OCI-LY1 (cell line): ENCODE results near the gene STK32B.

Experiments used
- H2AFZ ChIP-seq: fragments of 200-600 bp; sonication (generic), shearing (Covaris generic); 2 replicates; pipeline ENCODE4 v1.6.0; 2014; ENCODE audit warnings: antibody characterized with exemption, mild to moderate bottlenecking, low read length
- H3F3A ChIP-seq: fragments of 200-600 bp; sonication (generic), shearing (Covaris generic); 2 replicates; pipeline ENCODE4 v1.6.0; 2014; ENCODE audit warnings: mild to moderate bottlenecking, antibody characterized with exemption, low read length, moderate library complexity; ENCODE audit not compliant: insufficient read depth
- H3K27ac ChIP-seq: fragments of 200-600 bp; sonication (generic); 2 replicates; pipeline ENCODE4 v1.5.1; 2014; ENCODE audit warnings: low read length, mixed run types, mild to moderate bottlenecking, low read depth; ENCODE audit not compliant: poor library complexity, severe bottlenecking
- H3K27me3 ChIP-seq: fragments of 200-600 bp; sonication (generic); 2 replicates; pipeline ENCODE4 v1.6.0; 2014; ENCODE audit warnings: antibody characterized with exemption, mild to moderate bottlenecking, low read length, moderate library complexity; ENCODE audit not compliant: insufficient read depth
- H3K36me3 ChIP-seq: fragments of 200-600 bp; sonication (generic); 2 replicates; pipeline ENCODE4 v1.6.1; 2014; ENCODE audit warnings: mild to moderate bottlenecking, antibody characterized with exemption, low read length, moderate library complexity, mixed read lengths; ENCODE audit not compliant: insufficient read depth
- H3K4me1 ChIP-seq: fragments of 200-600 bp; sonication (generic); 2 replicates; pipeline ENCODE4 v1.5.1; 2014; ENCODE audit warnings: mild to moderate bottlenecking, low read length, moderate library complexity; ENCODE audit not compliant: insufficient read depth, severe bottlenecking
- H3K4me2 ChIP-seq: fragments of 200-600 bp; sonication (generic), shearing (Covaris generic); 2 replicates; pipeline ENCODE4 v1.6.1; 2014; ENCODE audit warnings: low read length
- H3K4me3 ChIP-seq: fragments of 200-600 bp; sonication (generic); 2 replicates; pipeline ENCODE4 v1.5.1; 2014; ENCODE audit warnings: low read length, low read depth, mild to moderate bottlenecking, mixed read lengths; ENCODE audit not compliant: poor library complexity, severe bottlenecking
- H3K79me2 ChIP-seq: fragments of 200-600 bp; shearing (Covaris generic); 2 replicates; pipeline ENCODE4 v1.6.1; 2016; ENCODE audit warnings: mixed run types, low read length, mixed read lengths; ENCODE audit not compliant: insufficient read depth
- H3K9ac ChIP-seq: fragments of 200-600 bp; sonication (generic), shearing (Covaris generic); 2 replicates; pipeline ENCODE4 v1.6.1; 2014; ENCODE audit warnings: mild to moderate bottlenecking, low read length, mixed read lengths
- H3K9me2 ChIP-seq: fragments of 200-600 bp; sonication (generic), shearing (Covaris generic); 2 replicates; pipeline ENCODE4 v1.6.1; 2014; ENCODE audit warnings: low read depth, mild to moderate bottlenecking, low read length, mixed read lengths
- H3K9me3 ChIP-seq: fragments of 200-600 bp; shearing (Covaris generic); 2 replicates; pipeline ENCODE4 v1.6.1; 2014; ENCODE audit warnings: low read length, mixed read lengths
- H4K20me1 ChIP-seq: fragments of 200-600 bp; sonication (generic), shearing (Covaris generic); 2 replicates; pipeline ENCODE4 v1.6.0; 2016; ENCODE audit warnings: mild to moderate bottlenecking, low read length; ENCODE audit not compliant: insufficient read depth
- EZH2 ChIP-seq: fragments of 200-600 bp; sonication (generic), shearing (Covaris generic); IDR thresholded peaks from 2 replicates; pipeline ENCODE4 v1.8.0; 2017; ENCODE audit warnings: borderline replicate concordance, mixed run types, mild to moderate bottlenecking, antibody characterized with exemption, low read length, moderate library complexity, mixed read lengths
- TF ChIP-seq, protein P1 (sequence below): fragments of 200-600 bp; sonication (generic), shearing (Covaris generic); IDR thresholded peaks from 2 replicates; pipeline ENCODE4 v1.5.1; 2017; ENCODE audit warnings: mild to moderate bottlenecking, antibody characterized with exemption, low read length, moderate library complexity, mixed read lengths

The STK32B gene

DNA sequence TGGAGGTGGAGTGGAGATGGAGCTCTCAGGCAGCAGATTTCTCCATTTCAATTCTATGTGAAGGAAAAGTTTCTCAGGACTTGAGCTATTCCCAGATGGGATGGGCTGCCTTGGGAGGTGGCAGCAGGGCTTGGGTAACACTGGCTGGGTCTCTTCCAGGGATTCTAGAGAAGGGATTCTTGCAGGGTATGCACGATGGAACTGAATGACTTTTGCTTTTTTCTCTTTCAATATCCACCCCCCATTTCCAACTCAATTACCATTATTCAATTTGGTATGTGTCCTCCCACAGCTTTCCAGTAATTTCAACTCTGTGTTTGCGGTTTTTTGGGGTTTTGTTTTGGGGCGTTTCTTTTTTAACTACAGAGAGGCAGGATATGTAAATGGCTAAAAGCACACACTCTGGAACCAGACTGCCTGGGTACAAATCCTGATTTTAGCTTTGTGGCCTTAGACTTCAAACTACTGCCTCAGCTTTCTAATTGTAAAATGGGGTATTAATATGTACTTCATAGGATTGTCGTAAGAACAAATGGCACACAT lies 428.3 kb downstream of the STK32B start:
- H3K9me2 ChIP-seq, result no peaks in the 10 kb centered on the region
- H3K4me1 ChIP-seq, result no peaks in the 10 kb centered on the region
- H3K27me3 ChIP-seq, result no peaks in the 10 kb centered on the region
- no peaks in the 10 kb centered on the region for H3K9me3 ChIP-seq
- no peak overlapping the region for H3K4me3 ChIP-seq
- no peaks in the 10 kb centered on the region for H3K36me3 ChIP-seq
- H2AFZ ChIP-seq, result no peak overlapping the region
- no peak for TF ChIP-seq EZH2
- TF ChIP-seq, protein P1, sequence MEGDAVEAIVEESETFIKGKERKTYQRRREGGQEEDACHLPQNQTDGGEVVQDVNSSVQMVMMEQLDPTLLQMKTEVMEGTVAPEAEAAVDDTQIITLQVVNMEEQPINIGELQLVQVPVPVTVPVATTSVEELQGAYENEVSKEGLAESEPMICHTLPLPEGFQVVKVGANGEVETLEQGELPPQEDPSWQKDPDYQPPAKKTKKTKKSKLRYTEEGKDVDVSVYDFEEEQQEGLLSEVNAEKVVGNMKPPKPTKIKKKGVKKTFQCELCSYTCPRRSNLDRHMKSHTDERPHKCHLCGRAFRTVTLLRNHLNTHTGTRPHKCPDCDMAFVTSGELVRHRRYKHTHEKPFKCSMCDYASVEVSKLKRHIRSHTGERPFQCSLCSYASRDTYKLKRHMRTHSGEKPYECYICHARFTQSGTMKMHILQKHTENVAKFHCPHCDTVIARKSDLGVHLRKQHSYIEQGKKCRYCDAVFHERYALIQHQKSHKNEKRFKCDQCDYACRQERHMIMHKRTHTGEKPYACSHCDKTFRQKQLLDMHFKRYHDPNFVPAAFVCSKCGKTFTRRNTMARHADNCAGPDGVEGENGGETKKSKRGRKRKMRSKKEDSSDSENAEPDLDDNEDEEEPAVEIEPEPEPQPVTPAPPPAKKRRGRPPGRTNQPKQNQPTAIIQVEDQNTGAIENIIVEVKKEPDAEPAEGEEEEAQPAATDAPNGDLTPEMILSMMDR, result no peak
- no peak overlapping the region for H3K9ac ChIP-seq
- H3F3A ChIP-seq, result no peaks in the 10 kb centered on the region
- H3K4me2 ChIP-seq, result no peak overlapping the region
- H4K20me1 ChIP-seq, result no peaks in the 10 kb centered on the region
- H3K27ac ChIP-seq, result no peak overlapping the region
- H3K79me2 ChIP-seq, result no peaks in the 10 kb centered on the region

DNA sequence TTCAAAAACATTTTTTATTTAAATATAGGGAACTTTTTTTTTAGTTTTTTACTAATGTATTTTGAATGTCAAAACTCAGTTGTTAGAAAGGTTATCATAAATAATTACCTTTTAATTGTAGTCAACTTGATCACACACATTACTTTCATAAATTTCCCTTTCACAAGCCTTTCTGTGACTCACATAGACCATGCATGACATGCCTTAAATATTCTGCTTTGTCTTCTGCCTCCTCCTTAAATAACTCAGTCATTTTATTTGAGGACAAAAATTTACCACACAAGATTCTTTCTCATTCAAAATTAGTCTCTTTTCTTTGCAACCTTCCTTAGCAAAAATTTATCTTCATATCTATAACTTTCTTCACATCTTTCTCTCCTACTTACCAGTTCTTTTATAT lies 437.1 kb downstream of the STK32B start:
- no peaks in the 10 kb centered on the region for H3K9me2 ChIP-seq
- no peaks in the 10 kb centered on the region for H3K36me3 ChIP-seq
- H3K27me3 ChIP-seq, result no peaks in the 10 kb centered on the region
- H3K79me2 ChIP-seq, result no peaks in the 10 kb centered on the region
- no peaks in the 10 kb centered on the region for H3K4me1 ChIP-seq
- H4K20me1 ChIP-seq, result no peaks in the 10 kb centered on the region
- H2AFZ ChIP-seq, result no peak overlapping the region
- H3K9ac ChIP-seq, result no peak overlapping the region
- no peak overlapping the region for H3K27ac ChIP-seq
- no peak overlapping the region for H3K4me2 ChIP-seq
- TF ChIP-seq, protein P1, result no peak
- TF ChIP-seq EZH2, result no peak
- no peaks in the 10 kb centered on the region for H3K9me3 ChIP-seq
- no peak overlapping the region for H3K4me3 ChIP-seq
- no peaks in the 10 kb centered on the region for H3F3A ChIP-seq

DNA sequence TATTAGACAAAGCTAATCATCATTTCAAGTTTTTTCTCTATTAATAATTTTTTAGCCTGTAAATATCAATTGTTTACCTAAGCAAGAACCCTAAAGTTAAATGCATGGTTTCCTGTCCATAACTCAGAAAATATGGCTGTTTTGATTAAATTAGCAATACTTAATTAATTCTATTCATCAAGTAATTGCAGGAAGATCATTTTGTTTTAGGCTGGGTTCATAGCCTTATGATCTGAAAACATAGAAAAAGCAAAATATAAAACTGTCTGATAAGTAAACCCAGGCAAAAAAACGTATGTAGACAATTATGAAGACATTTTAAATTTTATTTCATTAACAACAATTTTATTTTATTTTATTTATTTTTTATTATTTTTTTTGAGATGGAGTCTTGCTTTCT lies 438.0 kb downstream of the STK32B start:
- no peaks in the 10 kb centered on the region for H3K79me2 ChIP-seq
- H2AFZ ChIP-seq, result no peak overlapping the region
- H3K4me2 ChIP-seq, result no peak overlapping the region
- no peaks in the 10 kb centered on the region for H3K27me3 ChIP-seq
- H3K4me1 ChIP-seq, result no peaks in the 10 kb centered on the region
- TF ChIP-seq, protein P1, result no peak
- TF ChIP-seq EZH2, result no peak
- H3K9me3 ChIP-seq, result no peaks in the 10 kb centered on the region
- no peaks in the 10 kb centered on the region for H3F3A ChIP-seq
- H4K20me1 ChIP-seq, result no peaks in the 10 kb centered on the region
- no peaks in the 10 kb centered on the region for H3K9me2 ChIP-seq
- H3K9ac ChIP-seq, result no peak overlapping the region
- no peaks in the 10 kb centered on the region for H3K36me3 ChIP-seq
- H3K27ac ChIP-seq, result no peak overlapping the region
- H3K4me3 ChIP-seq, result no peak overlapping the region
